Epidermal melanocyte (primary cell): ENCODE data around the gene TUG1.

ENCODE experiments used
- DNase-seq: peaks from one replicate; pipeline ENCODE4 v3.0.0; 2011; ENCODE audit warnings: low spot score; ENCODE audit not compliant: insufficient read length

The TUG1 gene

DNA sequence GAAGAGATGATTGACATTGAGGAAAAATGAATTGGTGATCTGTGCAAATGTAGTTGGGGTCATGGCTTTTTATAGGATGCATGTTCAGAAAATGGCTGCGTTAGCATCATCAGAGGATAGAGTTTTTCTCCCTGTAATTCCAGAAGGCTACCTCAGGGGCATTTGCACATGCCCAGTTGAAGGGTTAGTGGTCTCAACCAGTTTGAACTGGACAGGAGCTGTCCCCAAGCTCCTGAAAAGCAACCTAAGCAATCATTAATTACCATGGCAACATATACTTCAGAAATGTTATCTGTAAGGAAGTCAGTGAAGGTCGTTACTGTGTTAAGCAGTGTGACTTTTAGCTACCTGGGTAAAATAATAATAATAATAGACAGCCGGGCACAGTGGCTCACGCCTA lies 29.3 kb downstream of the TUG1 start:
- DNase-seq = no peak

DNA sequence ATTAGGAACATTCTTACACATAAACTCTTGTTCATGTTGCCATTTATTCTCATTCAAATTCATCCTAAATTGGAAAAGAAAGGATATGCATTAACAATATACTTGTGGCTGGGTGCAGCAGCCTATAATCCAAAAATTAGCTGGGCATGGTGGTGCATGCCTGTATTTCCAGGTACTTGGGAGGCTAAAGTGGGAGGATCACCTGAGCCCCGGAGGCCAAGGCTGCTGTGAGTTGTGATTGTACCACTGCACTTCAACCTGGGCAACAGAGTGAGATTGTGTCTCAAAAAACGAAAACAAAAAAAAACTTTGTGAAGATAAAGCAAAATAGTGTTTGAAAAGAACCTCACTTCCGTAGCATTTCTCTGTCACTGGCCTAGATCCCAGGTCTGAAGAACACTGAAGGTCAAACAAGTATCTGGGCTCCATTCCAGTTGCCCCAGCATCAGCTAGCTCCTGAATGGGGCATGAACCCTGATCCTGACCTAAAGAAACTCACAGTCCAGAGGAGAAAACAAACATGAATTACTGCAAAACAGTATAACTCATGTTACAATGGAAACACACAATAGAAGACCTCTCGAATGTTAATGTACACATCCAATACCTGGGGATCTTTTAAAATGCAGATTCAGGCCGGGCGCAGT lies 32.2 kb downstream of the TUG1 start:
- DNase-seq = no peak

DNA sequence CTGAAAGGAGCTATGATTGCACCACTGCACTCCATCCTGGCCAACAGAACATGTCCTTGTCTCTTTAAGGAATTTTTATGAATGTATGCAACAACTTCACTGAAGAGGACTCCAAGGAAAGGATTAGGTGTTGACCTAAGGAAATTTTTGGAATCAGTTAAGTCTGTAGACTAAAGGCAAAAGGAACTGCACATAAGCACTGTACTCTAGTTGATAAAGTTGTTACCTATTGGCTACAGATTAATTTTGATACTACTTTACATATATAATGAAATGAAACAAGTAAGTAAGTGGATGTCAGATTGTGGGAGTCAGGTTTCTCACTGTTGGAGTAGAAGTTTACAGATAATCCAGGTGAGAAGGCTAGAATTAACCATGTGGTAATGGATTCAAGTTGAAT lies 36.5 kb downstream of the TUG1 start:
- no peak for DNase-seq

DNA sequence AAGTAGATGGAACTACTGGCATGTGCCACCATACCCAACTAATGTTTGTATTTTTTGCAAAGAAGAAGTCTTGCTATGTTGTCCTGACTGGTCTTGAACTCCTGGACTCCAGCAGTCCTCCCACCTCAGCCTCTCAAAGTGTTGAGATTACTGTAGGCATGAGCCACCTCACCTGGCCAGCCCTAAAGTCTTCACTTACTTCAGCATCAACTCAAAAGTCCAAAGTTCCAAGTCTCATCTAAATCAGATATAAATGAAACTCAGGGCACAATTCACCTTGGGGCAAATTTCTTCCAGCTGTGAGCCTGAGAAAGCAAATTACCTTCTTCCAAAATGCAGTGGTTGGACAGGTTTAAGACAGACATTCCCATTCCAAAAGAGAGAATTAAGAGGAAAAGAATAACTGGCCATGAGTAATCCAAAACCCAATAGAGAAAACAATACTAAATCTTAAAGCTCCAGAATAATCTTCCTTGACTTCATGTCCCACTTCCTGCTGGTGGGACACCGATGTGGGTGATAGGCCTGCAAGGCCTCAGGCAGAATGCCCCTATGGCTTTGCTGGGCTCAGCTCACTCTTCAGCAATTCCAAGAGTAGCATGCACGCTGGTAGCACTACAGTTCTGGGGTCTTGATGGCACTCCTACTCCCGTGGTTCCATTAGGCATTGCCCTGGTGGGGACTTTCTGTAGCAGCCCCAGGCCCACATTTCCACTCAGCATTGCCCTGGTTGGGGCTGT lies 50.3 kb downstream of the TUG1 start:
- DNase-seq = no peak

DNA sequence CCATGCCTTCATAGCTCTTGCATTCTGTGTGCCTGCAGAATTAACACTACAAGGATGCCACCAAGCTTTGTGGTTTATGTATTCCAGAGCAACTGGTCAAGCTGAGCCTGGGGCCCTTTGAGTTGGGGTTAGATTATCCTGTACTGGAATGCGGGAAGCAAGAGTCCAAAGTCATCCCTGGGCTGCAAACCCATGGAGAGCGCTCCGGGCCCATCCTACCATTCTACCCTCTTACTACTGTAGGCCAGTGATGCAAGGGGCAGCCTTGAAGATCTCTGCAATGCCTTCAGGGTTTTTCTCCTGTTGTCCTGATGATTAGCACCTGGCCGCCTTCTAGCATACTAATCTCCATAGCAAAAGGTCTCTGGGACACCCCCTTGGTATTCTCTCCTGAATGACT lies 51.3 kb downstream of the TUG1 start:
- DNase-seq = no peak

DNA sequence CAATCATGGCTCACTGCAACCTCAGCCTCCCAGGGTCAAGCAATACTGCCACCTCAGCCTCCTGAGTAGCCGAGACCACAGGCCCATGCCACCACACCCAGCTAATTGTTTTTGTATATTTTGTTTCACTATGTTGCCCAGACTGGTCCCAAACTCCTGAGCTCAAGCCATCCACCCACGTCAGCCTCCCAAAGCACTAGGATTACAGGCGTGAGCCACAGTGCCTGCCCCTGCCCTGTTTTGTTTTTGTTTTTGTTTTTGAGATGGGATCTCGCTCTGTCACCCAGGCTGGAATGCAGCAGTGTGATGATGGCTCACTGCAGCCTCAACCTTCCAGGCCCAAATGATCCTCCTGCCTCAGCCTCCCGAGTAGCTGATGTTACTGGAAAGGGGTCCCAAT lies 53.5 kb downstream of the TUG1 start:
- DNase-seq = no peak
